CD14-positive monocyte (primary cell): ENCODE measurements around the gene RXFP1. TPM values are rescaled to one million over a fixed set of nuclear protein-coding genes. Genes with fewer than 3 reads are reported as not detected.

ENCODE experiments used
- DNase-seq, 3 donors: peaks; one replicate each; pipeline ENCODE4 v3.0.0-alpha.2; 2011 to 2022
- H2AFZ ChIP-seq: 2 replicates; pipeline ENCODE4 v1.6.0; 2012; ENCODE audit warnings: mild to moderate bottlenecking, low read depth, low read length, inconsistent platforms; ENCODE audit not compliant: insufficient read depth, poor library complexity, severe bottlenecking
- H3K27ac ChIP-seq, 2 donors: 1 replicate in 1 of 2; 2 replicates in 1 of 2; pipeline ENCODE4 v1.5.1; 2012 to 2013; ENCODE audit warnings: low read length in 2 of 2, control low read depth in 1 of 2, inconsistent platforms in 1 of 2, low read depth in 1 of 2, mild to moderate bottlenecking in 1 of 2
- H3K27me3 ChIP-seq, 2 donors: one replicate each; pipeline versions ENCODE4 v1.6.0 to v1.6.1; 2011 to 2013; ENCODE audit warnings: low read length in 2 of 2; ENCODE audit not compliant: control insufficient read depth in 2 of 2, insufficient read depth in 2 of 2
- H3K36me3 ChIP-seq, 2 donors: replicated peaks in 1 of 2; 1 replicate in 1 of 2; 2 replicates in 1 of 2; pipeline versions ENCODE4 v1.5.1 to v1.6.1; 2012 to 2013; ENCODE audit warnings: low read length in 2 of 2, control low read depth in 1 of 2, inconsistent platforms in 1 of 2, mild to moderate bottlenecking in 1 of 2; ENCODE audit not compliant: insufficient read depth in 2 of 2, control insufficient read depth in 1 of 2
- H3K4me1 ChIP-seq, 2 donors: 1 replicate in 1 of 2; 2 replicates in 1 of 2; pipeline versions ENCODE4 v1.5.1 to v1.6.1; 2012 to 2013; ENCODE audit warnings: low read length in 2 of 2, control low read depth in 1 of 2, inconsistent platforms in 1 of 2, mild to moderate bottlenecking in 1 of 2, moderate library complexity in 1 of 2; ENCODE audit not compliant: insufficient read depth in 2 of 2, control insufficient read depth in 1 of 2
- H3K4me2 ChIP-seq: replicated peaks from 2 replicates; pipeline ENCODE3; 2012; ENCODE audit warnings: low read length, moderate library complexity, mild to moderate bottlenecking; ENCODE audit not compliant: poor library complexity, severe bottlenecking; ENCODE audit errors: extremely low read depth
- H3K4me3 ChIP-seq, 3 experiments: fragments of 200-600 bp in 1 of 3; sonication (generic) in 1 of 3; replicated peaks in 1 of 3; 1 replicate in 2 of 3; 2 replicates in 1 of 3; pipeline ENCODE4 v1.5.1; 2011 to 2013; ENCODE audit warnings: low read length in 3 of 3, mild to moderate bottlenecking in 3 of 3, control low read depth in 2 of 3, low read depth in 2 of 3, inconsistent platforms in 1 of 3, moderate library complexity in 1 of 3
- H3K79me2 ChIP-seq: 2 replicates; pipeline ENCODE4 v1.6.0; 2012; ENCODE audit warnings: mild to moderate bottlenecking, control low read depth, inconsistent platforms, low read length, moderate library complexity; ENCODE audit not compliant: insufficient read depth
- H3K9ac ChIP-seq: 2 replicates; pipeline ENCODE4 v1.6.0; 2017; ENCODE audit warnings: low read length, mild to moderate bottlenecking; ENCODE audit not compliant: insufficient read depth, poor library complexity, severe bottlenecking
- H3K9me3 ChIP-seq, 2 donors: replicated peaks in 1 of 2; 1 replicate in 1 of 2; 2 replicates in 1 of 2; pipeline versions ENCODE4 v1.5.1 to v1.6.1; 2012 to 2013; ENCODE audit warnings: low read length in 2 of 2, control low read depth in 1 of 2; ENCODE audit not compliant: control insufficient read depth in 1 of 2, insufficient read depth in 1 of 2
- H4K20me1 ChIP-seq: 2 replicates; pipeline ENCODE4 v1.6.0; 2012; ENCODE audit warnings: mild to moderate bottlenecking, low read length, control low read depth, moderate library complexity; ENCODE audit not compliant: insufficient read depth
- H3K27ac Mint-ChIP-seq, 7 donors: one replicate each; pipeline ENCODE4 v1.8.0; 2020; ENCODE audit warnings: mild to moderate bottlenecking in 7 of 7, mixed read lengths in 7 of 7, moderate library complexity in 6 of 7, inconsistent platforms in 2 of 7
- H3K27me3 Mint-ChIP-seq, 3 donors: one replicate each; pipeline ENCODE4 v1.8.0; 2021 to 2022; ENCODE audit warnings: low read depth in 3 of 3, mild to moderate bottlenecking in 3 of 3, mixed read lengths in 3 of 3, moderate library complexity in 3 of 3, inconsistent platforms in 1 of 3
- H3K36me3 Mint-ChIP-seq, 2 donors: one replicate each; pipeline ENCODE4 v1.8.0; 2020; ENCODE audit warnings: mixed read lengths in 2 of 2, inconsistent platforms in 1 of 2, mild to moderate bottlenecking in 1 of 2
- H3K4me1 Mint-ChIP-seq: one replicate; pipeline ENCODE4 v1.8.0; 2020; ENCODE audit warnings: mild to moderate bottlenecking, mixed read lengths
- H3K4me3 Mint-ChIP-seq, 2 donors: one replicate each; pipeline ENCODE4 v1.8.0; 2020; ENCODE audit warnings: mild to moderate bottlenecking in 2 of 2, mixed read lengths in 2 of 2, moderate library complexity in 1 of 2
- H3K9me3 Mint-ChIP-seq, 7 donors: one replicate each; pipeline ENCODE4 v1.8.0; 2020 to 2022; ENCODE audit warnings: mixed read lengths in 7 of 7, mild to moderate bottlenecking in 6 of 7, moderate library complexity in 6 of 7, inconsistent platforms in 2 of 7
- CTCF ChIP-seq: fragments of 200-600 bp; IDR thresholded peaks from one replicate; pipeline ENCODE4 v1.8.0; 2022; ENCODE audit warnings: antibody characterized with exemption, mild to moderate bottlenecking
- WGBS: methylation state at CpG from one replicate; pipeline ENCODE4 v1.1.5; 2013; ENCODE audit warnings: missing lambda C conversion rate; ENCODE audit not compliant: insufficient coverage; 5-methylcytosine and 5-hydroxymethylcytosine counted together
- intact Hi-C, 2 donors: fragments of 100-400 bp; cut with micrococcal nuclease; formaldehyde crosslinking; loops; one replicate each; pipeline versions ENCODE4 v1.15.0 to v1.15.1; 2023
- polyA plus RNA-seq, 3 donors: library from polyadenylated mRNA; depleted of rRNA in 1 of 3; unstranded in 2 of 3; stranded (reverse) in 1 of 3; fragments of 300-500 nt in 2 of 3; fragments of >200 nt in 1 of 3; fragmentation: Illumina TruSeq in 2 of 3; gene quantifications; 1 replicate in 2 of 3; 2 replicates in 1 of 3; pipeline ENCODE4 v1.2.3, GENCODE V29; 2012 to 2021

Gene RXFP1
- polyA plus RNA-seq, 3 donors, result 0.03 to 0.11 TPM; not detected in 1

- H3K27me3 ChIP-seq, result no peaks in the 10 kb centered on the region
- peak overlapping the region; percentile 31 for H3K4me2 ChIP-seq
- H3K4me1 ChIP-seq, result peaks cover 23 to 27% of the 10 kb centered on the region in 2 donors
- Mint-ChIP-seq H3K27ac (peak overlapping the region; percentile 80 to 90 (median 88)), H3K27me3 (no peaks in the 10 kb centered on the region), H3K4me1 (peaks cover 32% of the 10 kb centered on the region), H3K36me3 (no peaks in the 10 kb centered on the region), H3K9me3 (peaks cover 6 to 15% (median 9%) of the 10 kb centered on the region in 7 donors), H3K4me3 (no peak overlapping the region)
- no peaks in the 10 kb centered on the region for H3K79me2 ChIP-seq
- H3K27ac ChIP-seq, result peak overlapping the region; percentile 43 to 77
- peak overlapping the region in 1 of 3 experiments; percentile 16 for H3K4me3 ChIP-seq
- no peak for TF ChIP-seq CTCF
- DNase-seq, result peak in 1 of 3 donors; percentile 11
- 100% methylated on average over 1 of the region's 1 CpG for WGBS
- intact Hi-C loops, result no loop called here
- no peaks in the 10 kb centered on the region for H3K9me3 ChIP-seq
- no peaks in the 10 kb centered on the region for H3K36me3 ChIP-seq
- no peak overlapping the region for H3K9ac ChIP-seq
- no peak overlapping the region for H2AFZ ChIP-seq
- H4K20me1 ChIP-seq, result no peaks in the 10 kb centered on the region
These were observed 21.5 kb downstream of the RXFP1 start for GRCh38 chr4:158543191-158543590.

DNA sequence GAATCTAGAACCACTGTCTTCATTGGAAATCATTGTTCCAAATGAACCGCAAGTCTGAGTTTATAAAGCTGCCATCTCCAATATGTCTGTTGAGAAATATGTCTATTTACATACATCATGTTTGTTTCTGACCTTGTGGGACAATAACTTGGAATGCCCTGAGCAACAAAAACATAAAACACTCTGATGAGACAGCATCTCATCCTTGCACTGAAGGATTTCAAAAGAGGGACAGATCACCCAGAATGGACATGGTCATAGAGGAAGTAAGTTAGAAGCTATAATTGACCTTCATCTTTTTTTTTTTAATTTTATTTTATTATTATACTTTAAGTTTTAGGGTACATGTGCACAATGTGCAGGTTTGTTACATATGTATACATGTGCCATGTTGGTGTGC is 22.5 kb downstream of the RXFP1 start:
- H3K36me3 ChIP-seq, result no peaks in the 10 kb centered on the region
- H3K27me3 ChIP-seq, result no peaks in the 10 kb centered on the region
- no peak overlapping the region for H3K27ac ChIP-seq
- DNase-seq, result peak in 1 of 3 donors; percentile 8
- no peaks in the 10 kb centered on the region for H3K9me3 ChIP-seq
- H3K27me3 Mint-ChIP-seq, result no peaks in the 10 kb centered on the region
- H3K27ac Mint-ChIP-seq, result no peak overlapping the region
- no peak overlapping the region for H3K4me3 Mint-ChIP-seq
- H2AFZ ChIP-seq, result no peak overlapping the region
- H3K9ac ChIP-seq, result no peak overlapping the region
- peaks cover 16 to 18% of the 10 kb centered on the region in 2 donors for H3K4me1 ChIP-seq
- H3K4me2 ChIP-seq, result no peak overlapping the region
- H3K4me1 Mint-ChIP-seq, result peaks cover 25% of the 10 kb centered on the region
- H3K9me3 Mint-ChIP-seq, result peaks cover 11 to 22% (median 15%) of the 10 kb centered on the region in 7 donors
- H3K36me3 Mint-ChIP-seq, result no peaks in the 10 kb centered on the region
- intact Hi-C loops, result no loop called here
- no peaks in the 10 kb centered on the region for H4K20me1 ChIP-seq
- no CpG with 5 or more reads among the region's 1 CpG for WGBS
- TF ChIP-seq CTCF, result no peak
- H3K79me2 ChIP-seq, result no peaks in the 10 kb centered on the region
- no peak overlapping the region for H3K4me3 ChIP-seq
